ENCODE data around the gene DYNLRB2.

DYNLRB2 gene

GRCh38 chr16:80525420-80525819 is 15.4 kb upstream of the DYNLRB2 start:
- TF ChIP-seq JUND (IDR thresholded peaks at IDR 0.05; ENCODE audit: low read depth) = no peak
- DNase-seq (ENCODE audit: low read depth in 1 of 2, low spot score in 1 of 2) = no peak
- in situ Hi-C loops (cut with HindIII; ENCODE audit: low pct_unique_long_range_greater_than_20kb, low sequenced_read_pairs) = no loop called here

GRCh38 chr16:80526418-80527061 is 14.3 kb upstream of the DYNLRB2 start:
- in situ Hi-C loops (cut with HindIII; ENCODE audit: low pct_unique_long_range_greater_than_20kb, low sequenced_read_pairs) = no loop called here
- DNase-seq (ENCODE audit: low read depth in 1 of 2, low spot score in 1 of 2) = peak in 1 of 2 experiments; percentile 83
- TF ChIP-seq JUND (IDR thresholded peaks at IDR 0.05; ENCODE audit: low read depth) = no peak

- TF ChIP-seq JUND (IDR thresholded peaks at IDR 0.05; ENCODE audit: low read depth) = no peak
- in situ Hi-C loops (cut with HindIII; ENCODE audit: low pct_unique_long_range_greater_than_20kb, low sequenced_read_pairs) = no loop called here
- DNase-seq (ENCODE audit: low read depth in 1 of 2, low spot score in 1 of 2) = peak in 1 of 2 experiments; percentile 83
These were observed 13.5 kb upstream of the DYNLRB2 start for GRCh38 chr16:80527297-80527696.

GRCh38 chr16:80530479-80530878 is 10.3 kb upstream of the DYNLRB2 start:
- in situ Hi-C loops (cut with HindIII; ENCODE audit: low pct_unique_long_range_greater_than_20kb, low sequenced_read_pairs) = no loop called here
- TF ChIP-seq JUND (IDR thresholded peaks at IDR 0.05; ENCODE audit: low read depth) = no peak

GRCh38 chr16:80536238-80536637 is 4.6 kb upstream of the DYNLRB2 start:
- DNase-seq (ENCODE audit: low read depth in 1 of 2, low spot score in 1 of 2) = no peak
- TF ChIP-seq JUND (IDR thresholded peaks at IDR 0.05; ENCODE audit: low read depth) = no peak
- in situ Hi-C loops (cut with HindIII; ENCODE audit: low pct_unique_long_range_greater_than_20kb, low sequenced_read_pairs) = no loop called here

More at GRCh38 chr16:80530479-80530878, 10.3 kb upstream of the DYNLRB2 start:
- no peak for DNase-seq (ENCODE audit: low read depth in 1 of 2, low spot score in 1 of 2)

GRCh38 chr16:80541306-80541694 is 507 bp downstream of the DYNLRB2 start:
- TF ChIP-seq JUND (IDR thresholded peaks at IDR 0.05; ENCODE audit: low read depth) = no peak
- in situ Hi-C loops (cut with HindIII; ENCODE audit: low pct_unique_long_range_greater_than_20kb, low sequenced_read_pairs) = no loop called here
- DNase-seq (ENCODE audit: low read depth in 1 of 2, low spot score in 1 of 2) = no peak

- in situ Hi-C loops (cut with HindIII; ENCODE audit: low pct_unique_long_range_greater_than_20kb, low sequenced_read_pairs) = no loop called here
- peak in 1 of 2 experiments; percentile 52 for DNase-seq (ENCODE audit: low read depth in 1 of 2, low spot score in 1 of 2)
- no peak for TF ChIP-seq JUND (IDR thresholded peaks at IDR 0.05; ENCODE audit: low read depth)
These were observed 2.4 kb downstream of the DYNLRB2 start for GRCh38 chr16:80543162-80543561.

GRCh38 chr16:80544326-80544725 is 3.5 kb downstream of the DYNLRB2 start:
- peak in 1 of 2 experiments; percentile 49 for DNase-seq (ENCODE audit: low read depth in 1 of 2, low spot score in 1 of 2)
- in situ Hi-C loops (cut with HindIII; ENCODE audit: low pct_unique_long_range_greater_than_20kb, low sequenced_read_pairs) = no loop called here
- no peak for TF ChIP-seq JUND (IDR thresholded peaks at IDR 0.05; ENCODE audit: low read depth)

- DNase-seq (ENCODE audit: low read depth in 1 of 2, low spot score in 1 of 2) = no peak
- in situ Hi-C loops (cut with HindIII; ENCODE audit: low pct_unique_long_range_greater_than_20kb, low sequenced_read_pairs) = no loop called here
- TF ChIP-seq JUND (IDR thresholded peaks at IDR 0.05; ENCODE audit: low read depth) = no peak
These were observed 5.5 kb downstream of the DYNLRB2 start for GRCh38 chr16:80546249-80546648.

GRCh38 chr16:80547145-80547544 is 6.4 kb downstream of the DYNLRB2 start:
- no peak for TF ChIP-seq JUND (IDR thresholded peaks at IDR 0.05; ENCODE audit: low read depth)
- DNase-seq (ENCODE audit: low read depth in 1 of 2, low spot score in 1 of 2) = no peak
- in situ Hi-C loops (cut with HindIII; ENCODE audit: low pct_unique_long_range_greater_than_20kb, low sequenced_read_pairs) = no loop called here

GRCh38 chr16:80552277-80552676 is 11.5 kb downstream of the DYNLRB2 start:
- in situ Hi-C loops (cut with HindIII; ENCODE audit: low pct_unique_long_range_greater_than_20kb, low sequenced_read_pairs) = no loop called here
- no peak for TF ChIP-seq JUND (IDR thresholded peaks at IDR 0.05; ENCODE audit: low read depth)
- no peak for DNase-seq (ENCODE audit: low read depth in 1 of 2, low spot score in 1 of 2)

- DNase-seq (ENCODE audit: low read depth in 1 of 2, low spot score in 1 of 2) = no peak
- in situ Hi-C loops (cut with HindIII; ENCODE audit: low pct_unique_long_range_greater_than_20kb, low sequenced_read_pairs) = no loop called here
- TF ChIP-seq JUND (IDR thresholded peaks at IDR 0.05; ENCODE audit: low read depth) = no peak
These were observed 13.2 kb downstream of the DYNLRB2 start for GRCh38 chr16:80554033-80554432.

GRCh38 chr16:80556481-80556880 is 15.7 kb downstream of the DYNLRB2 start:
- no peak for DNase-seq (ENCODE audit: low read depth in 1 of 2, low spot score in 1 of 2)

GRCh38 chr16:80557037-80557436 is 16.2 kb downstream of the DYNLRB2 start:
- no peak for TF ChIP-seq JUND (IDR thresholded peaks at IDR 0.05; ENCODE audit: low read depth)
- DNase-seq (ENCODE audit: low read depth in 1 of 2, low spot score in 1 of 2) = no peak
- in situ Hi-C loops (cut with HindIII; ENCODE audit: low pct_unique_long_range_greater_than_20kb, low sequenced_read_pairs) = no loop called here

More at GRCh38 chr16:80556481-80556880, 15.7 kb downstream of the DYNLRB2 start:
- in situ Hi-C loops (cut with HindIII; ENCODE audit: low pct_unique_long_range_greater_than_20kb, low sequenced_read_pairs) = no loop called here
- TF ChIP-seq JUND (IDR thresholded peaks at IDR 0.05; ENCODE audit: low read depth) = no peak
